ENCODE measurements around the gene ACIN1. TPM values are rescaled to one million over a fixed set of nuclear protein-coding genes. Genes with fewer than 3 reads are reported as not detected.

ACIN1 gene
- total and polyA plus RNA-seq, 2 donors (not counting 1 experiment from before 2014, with no cell fraction given): 75.1 to 94.0 TPM

DNA sequence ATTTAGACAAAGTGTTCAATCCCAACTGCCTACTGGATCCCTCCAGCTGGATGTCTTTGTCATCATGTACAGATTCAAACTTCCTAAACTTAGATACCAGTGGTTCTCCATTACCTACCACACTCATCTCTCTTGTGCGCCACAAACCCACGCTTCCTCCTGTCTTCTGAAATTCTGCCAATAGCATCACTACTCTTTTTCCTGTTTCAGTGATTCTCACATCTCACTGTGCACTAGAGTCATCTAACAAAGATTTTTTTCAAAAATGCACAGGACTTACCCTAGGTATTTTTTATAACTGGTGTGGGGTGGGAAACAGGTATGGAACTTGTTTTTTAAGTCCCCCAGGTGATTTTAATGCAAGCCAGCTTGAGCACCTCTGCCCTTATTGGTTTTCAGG lies 66.1 kb downstream of the ACIN1 start:
- Histone ChIP-seq H3K36me3 (ENCODE audit: control insufficient read depth, insufficient read depth, low read length) (peaks cover 13% of the 10 kb centered on the region), H2AFZ (ENCODE audit: low read length) (no peak overlapping the region), H3K27me3 (ENCODE audit: control insufficient read depth, insufficient read depth, low read length) (no peaks in the 10 kb centered on the region), H3K4me1 (ENCODE audit: control insufficient read depth, extremely low read depth, insufficient read depth, low read length) (peaks cover 3% of the 10 kb centered on the region), H3K27ac (ENCODE audit: insufficient read depth, low read length) (no peak overlapping the region), H3K4me3 (replicated peaks in 1 of 4; ENCODE audit: control extremely low read depth in 1 of 4, insufficient read depth in 1 of 4, low read depth in 3 of 4, low read length in 4 of 4) (no peak overlapping the region), H4K20me1 (ENCODE audit: control insufficient read depth, extremely low read depth, insufficient read depth, low read length) (no peaks in the 10 kb centered on the region), H3K9me3 (ENCODE audit: control insufficient read depth, insufficient read depth, low read depth, low read length) (no peaks in the 10 kb centered on the region), H3K79me2 (ENCODE audit: control insufficient read depth, insufficient read depth, low read length) (peaks cover 11% of the 10 kb centered on the region), H3K9ac (ENCODE audit: insufficient read depth, low read length) (no peak overlapping the region), H3K4me2 (ENCODE audit: extremely low read depth, insufficient read depth, low read length) (no peak overlapping the region)
- TF ChIP-seq, protein P1, sequence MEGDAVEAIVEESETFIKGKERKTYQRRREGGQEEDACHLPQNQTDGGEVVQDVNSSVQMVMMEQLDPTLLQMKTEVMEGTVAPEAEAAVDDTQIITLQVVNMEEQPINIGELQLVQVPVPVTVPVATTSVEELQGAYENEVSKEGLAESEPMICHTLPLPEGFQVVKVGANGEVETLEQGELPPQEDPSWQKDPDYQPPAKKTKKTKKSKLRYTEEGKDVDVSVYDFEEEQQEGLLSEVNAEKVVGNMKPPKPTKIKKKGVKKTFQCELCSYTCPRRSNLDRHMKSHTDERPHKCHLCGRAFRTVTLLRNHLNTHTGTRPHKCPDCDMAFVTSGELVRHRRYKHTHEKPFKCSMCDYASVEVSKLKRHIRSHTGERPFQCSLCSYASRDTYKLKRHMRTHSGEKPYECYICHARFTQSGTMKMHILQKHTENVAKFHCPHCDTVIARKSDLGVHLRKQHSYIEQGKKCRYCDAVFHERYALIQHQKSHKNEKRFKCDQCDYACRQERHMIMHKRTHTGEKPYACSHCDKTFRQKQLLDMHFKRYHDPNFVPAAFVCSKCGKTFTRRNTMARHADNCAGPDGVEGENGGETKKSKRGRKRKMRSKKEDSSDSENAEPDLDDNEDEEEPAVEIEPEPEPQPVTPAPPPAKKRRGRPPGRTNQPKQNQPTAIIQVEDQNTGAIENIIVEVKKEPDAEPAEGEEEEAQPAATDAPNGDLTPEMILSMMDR (conservative IDR thresholded peaks at IDR 0.05 in 1 of 2, IDR thresholded peaks at IDR 0.05 in 1 of 2; ENCODE audit: low read depth in 1 of 2, low read length in 2 of 2): no peak
- TF ChIP-seq EZH2 (IDR thresholded peaks at IDR 0.05; ENCODE audit: low read length, missing control alignments): no peak
- peak in 1 of 2 donors; percentile 52 for DNase-seq (ENCODE audit: low read depth in 2 of 2)

DNA sequence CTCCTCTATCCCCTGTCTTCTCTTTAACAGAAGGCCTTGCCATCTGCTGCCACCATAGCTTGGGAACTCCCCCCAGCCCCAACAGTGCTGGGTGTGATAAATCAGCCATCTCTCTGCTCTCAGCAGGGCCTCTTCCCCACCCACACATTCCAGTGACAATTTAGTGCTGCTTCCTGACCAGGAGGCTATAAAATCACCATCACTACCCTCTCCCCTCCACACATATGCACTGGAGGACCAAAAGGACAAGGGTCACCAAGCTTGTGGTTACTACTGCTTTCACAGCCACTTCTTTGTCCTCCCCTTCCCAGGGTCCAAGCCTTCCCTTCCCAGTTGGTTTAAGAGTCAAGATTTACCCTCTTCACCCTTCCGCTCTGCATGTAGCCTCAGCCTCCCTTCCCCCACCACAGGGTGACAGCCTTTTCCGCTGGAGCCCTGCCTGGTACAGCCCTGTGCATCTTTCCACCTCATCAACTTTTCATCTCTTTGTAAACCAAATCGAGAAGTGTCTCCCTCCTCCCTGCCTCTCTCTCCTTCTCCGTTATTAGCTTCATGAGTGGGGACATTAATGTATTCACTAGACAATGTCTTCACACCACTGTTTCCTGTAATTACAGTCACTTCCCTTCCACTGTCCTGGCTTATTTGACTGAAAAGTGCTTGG lies 69.7 kb downstream of the ACIN1 start:
- H3K9me3 ChIP-seq (ENCODE audit: control insufficient read depth, insufficient read depth, low read depth, low read length): no peaks in the 10 kb centered on the region
- TF ChIP-seq EZH2 (IDR thresholded peaks at IDR 0.05; ENCODE audit: low read length, missing control alignments): no peak
- TF ChIP-seq, protein P1 (conservative IDR thresholded peaks at IDR 0.05 in 1 of 2, IDR thresholded peaks at IDR 0.05 in 1 of 2; ENCODE audit: low read depth in 1 of 2, low read length in 2 of 2): no peak
- H2AFZ ChIP-seq (ENCODE audit: low read length): no peak overlapping the region
- H3K4me1 ChIP-seq (ENCODE audit: control insufficient read depth, extremely low read depth, insufficient read depth, low read length): no peaks in the 10 kb centered on the region
- H3K36me3 ChIP-seq (ENCODE audit: control insufficient read depth, insufficient read depth, low read length): peaks cover 3% of the 10 kb centered on the region
- no peak overlapping the region for H3K27ac ChIP-seq (ENCODE audit: insufficient read depth, low read length)
- no peaks in the 10 kb centered on the region for H3K27me3 ChIP-seq (ENCODE audit: control insufficient read depth, insufficient read depth, low read length)
- DNase-seq (ENCODE audit: low read depth in 2 of 2): peak in 1 of 2 donors; percentile 14
- no peak overlapping the region for H3K4me2 ChIP-seq (ENCODE audit: extremely low read depth, insufficient read depth, low read length)
- peaks cover 2% of the 10 kb centered on the region for H3K79me2 ChIP-seq (ENCODE audit: control insufficient read depth, insufficient read depth, low read length)
- H4K20me1 ChIP-seq (ENCODE audit: control insufficient read depth, extremely low read depth, insufficient read depth, low read length): no peaks in the 10 kb centered on the region
- no peak overlapping the region for H3K9ac ChIP-seq (ENCODE audit: insufficient read depth, low read length)
- no peak overlapping the region for H3K4me3 ChIP-seq (replicated peaks in 1 of 4; ENCODE audit: control extremely low read depth in 1 of 4, insufficient read depth in 1 of 4, low read depth in 3 of 4, low read length in 4 of 4)

DNA sequence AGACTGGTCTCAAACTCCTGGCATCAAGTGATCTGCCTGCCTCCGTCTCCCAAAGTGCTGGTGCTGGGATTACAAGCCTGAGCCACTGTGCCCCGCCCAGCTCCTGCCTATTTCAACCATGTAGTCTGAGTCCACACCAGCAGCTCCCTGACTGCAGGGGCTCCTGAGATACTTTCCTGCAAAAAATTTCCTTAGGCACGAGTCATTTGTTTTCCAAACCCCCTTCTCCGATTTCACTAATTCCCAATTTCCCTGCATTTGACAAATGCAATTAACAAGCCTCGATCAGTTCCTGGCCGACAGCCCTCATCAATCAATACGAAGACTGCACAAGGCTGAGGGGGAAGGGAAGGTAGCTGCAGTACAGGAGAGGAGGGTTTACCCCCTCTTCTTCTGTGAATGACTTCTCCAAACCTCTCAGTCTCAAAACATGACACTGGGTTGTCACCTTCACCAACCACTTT lies 70.3 kb downstream of the ACIN1 start:
- TF ChIP-seq, protein P1 (conservative IDR thresholded peaks at IDR 0.05 in 1 of 2, IDR thresholded peaks at IDR 0.05 in 1 of 2; ENCODE audit: low read depth in 1 of 2, low read length in 2 of 2): no peak
- TF ChIP-seq EZH2 (IDR thresholded peaks at IDR 0.05; ENCODE audit: low read length, missing control alignments): no peak
- Histone ChIP-seq H3K4me2 (ENCODE audit: extremely low read depth, insufficient read depth, low read length) (no peak overlapping the region), H3K9ac (ENCODE audit: insufficient read depth, low read length) (no peak overlapping the region), H3K9me3 (ENCODE audit: control insufficient read depth, insufficient read depth, low read depth, low read length) (no peaks in the 10 kb centered on the region), H3K79me2 (ENCODE audit: control insufficient read depth, insufficient read depth, low read length) (peaks cover 2% of the 10 kb centered on the region), H3K27ac (ENCODE audit: insufficient read depth, low read length) (no peak overlapping the region), H3K36me3 (ENCODE audit: control insufficient read depth, insufficient read depth, low read length) (peaks cover 3% of the 10 kb centered on the region), H3K4me1 (ENCODE audit: control insufficient read depth, extremely low read depth, insufficient read depth, low read length) (no peaks in the 10 kb centered on the region), H3K27me3 (ENCODE audit: control insufficient read depth, insufficient read depth, low read length) (no peaks in the 10 kb centered on the region), H4K20me1 (ENCODE audit: control insufficient read depth, extremely low read depth, insufficient read depth, low read length) (no peaks in the 10 kb centered on the region), H3K4me3 (replicated peaks in 1 of 4; ENCODE audit: control extremely low read depth in 1 of 4, insufficient read depth in 1 of 4, low read depth in 3 of 4, low read length in 4 of 4) (no peak overlapping the region), H2AFZ (ENCODE audit: low read length) (no peak overlapping the region)
- DNase-seq (ENCODE audit: low read depth in 2 of 2): no peak

Data from fibroblast of lung (primary cell).